Psoas muscle (tissue), 8 donors: ENCODE measurements around the gene TRAPPC2L. TPM values are rescaled to one million over a fixed set of nuclear protein-coding genes. Genes with fewer than 3 reads are reported as not detected.

Experiments
- ATAC-seq, 4 donors: fragments of 200-7000 bp; cut with Tn5 transposase; one replicate each; pipeline ENCODE4 v1.9.1; 2020; ENCODE audit warnings: moderate library complexity in 3 of 4, mild to moderate bottlenecking in 2 of 4
- DNase-seq, 2 donors: peaks; one replicate each; pipeline ENCODE4 v3.0.0-alpha.2; 2020
- H3K27ac ChIP-seq: fragments of 200-600 bp; one replicate; pipeline ENCODE4 v1.8.0; 2022
- H3K27me3 ChIP-seq, 3 donors: fragments of 200-600 bp in 1 of 3; one replicate each; pipeline versions ENCODE4 v1.6.1 to v1.8.0; 2013 to 2022; ENCODE audit warnings: low read length in 2 of 3, mild to moderate bottlenecking in 2 of 3, moderate library complexity in 1 of 3; ENCODE audit not compliant: insufficient read depth in 3 of 3
- H3K36me3 ChIP-seq, 2 donors: fragments of 200-600 bp in 1 of 2; one replicate each; pipeline versions ENCODE4 v1.6.1 to v1.8.0; 2013 to 2022; ENCODE audit warnings: low read depth in 1 of 2, mild to moderate bottlenecking in 1 of 2, moderate library complexity in 1 of 2; ENCODE audit not compliant: insufficient read depth in 1 of 2
- H3K4me1 ChIP-seq: fragments of 200-600 bp; one replicate; pipeline ENCODE4 v1.8.0; 2022
- H3K4me3 ChIP-seq: fragments of 200-600 bp; one replicate; pipeline ENCODE4 v1.8.0; 2022; ENCODE audit warnings: mild to moderate bottlenecking
- H3K9me3 ChIP-seq: fragments of 200-600 bp; one replicate; pipeline ENCODE4 v1.8.0; 2022
- WGBS, 3 donors: extraction: QIAGEN DNeasy Blood & Tissue Kit; methylation state at CpG; one replicate each; pipeline versions ENCODE4 v1.1.6 to v1.1.7; 2013; 5-methylcytosine and 5-hydroxymethylcytosine counted together
- intact Hi-C, 2 donors: fragments of 100-400 bp; cut with DNase I; formaldehyde crosslinking; loops; one replicate each; pipeline versions ENCODE4 v1.11.0 to v1.14.2; 2022
- polyA plus RNA-seq, 3 donors: library from polyadenylated mRNA; stranded (reverse); fragments of 200-250 nt; gene quantifications; one replicate each; pipeline ENCODE4 v1.2.3, GENCODE V29; 2013
- total RNA-seq, 4 donors: library from RNA; stranded (reverse); fragmentation: NEBNext Ultra II Directional in 2 of 4; extraction: Animal tissue kit (Norgen Biotek cat#: 25700) in 2 of 4; gene quantifications; one replicate each; pipeline versions ENCODE4 v1.2.1 to v1.2.4, GENCODE V29; 2021 to 2023
- TF ChIP-seq, protein P1 (sequence below): fragments of 200-600 bp; IDR thresholded peaks from one replicate; pipeline ENCODE4 v1.8.0; 2022; ENCODE audit warnings: antibody characterized with exemption
- donor health status: healthy with polysubstance abuse.
- donor health status: DM: no; HTN: no; CAD: no; lungs with moderate emphysema.
- donor health status: Bipolar disorder and iron deficiency.
- donor health status: healthy.
- donor health status: DM: yes; HTN: yes; CAD: no.
- donor health status: DM: no; HTN: no; CAD: no.
- donor health status: DM: no; HTN: no; CAD: no.
- donor health status: DM: yes; HTN: yes; CAD: no.

The TRAPPC2L gene
- total and polyA plus RNA-seq, 7 donors = 23.9 to 42.6 (median 38.6) TPM

DNA sequence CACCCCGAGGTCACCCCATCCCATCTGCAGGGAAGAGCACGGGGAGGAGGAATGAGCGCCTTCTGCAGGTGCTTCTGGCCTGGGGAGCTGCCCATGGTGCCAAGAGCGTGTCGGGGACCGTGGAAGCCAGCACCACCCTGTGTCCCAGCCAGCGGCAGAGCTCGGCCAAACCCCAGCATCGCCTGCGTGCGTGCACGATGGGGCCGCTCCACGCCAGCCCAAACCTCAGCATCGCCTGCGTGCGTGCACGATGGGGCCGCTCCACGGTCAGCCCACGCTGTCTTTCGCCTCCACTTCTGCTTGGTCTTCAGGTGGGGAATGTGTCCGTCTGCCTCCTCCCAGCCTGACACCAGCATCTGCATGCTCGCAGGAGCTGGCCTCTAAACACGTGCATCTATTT, 14.1 kb upstream of the TRAPPC2L start:
- H3K4me3 ChIP-seq = no peak overlapping the region
- H3K27me3 ChIP-seq = no peaks in the 10 kb centered on the region
- H3K9me3 ChIP-seq = no peaks in the 10 kb centered on the region
- WGBS, 3 donors = 92 to 96% (median 92%) methylated on average over 24 to 25 of the region's 25 CpGs
- H3K27ac ChIP-seq = no peak overlapping the region
- no peaks in the 10 kb centered on the region for H3K4me1 ChIP-seq
- ATAC-seq (no peak), DNase-seq (no peak)
- peaks cover 0 to 19% of the 10 kb centered on the region in 2 donors for H3K36me3 ChIP-seq
- TF ChIP-seq, protein P1, sequence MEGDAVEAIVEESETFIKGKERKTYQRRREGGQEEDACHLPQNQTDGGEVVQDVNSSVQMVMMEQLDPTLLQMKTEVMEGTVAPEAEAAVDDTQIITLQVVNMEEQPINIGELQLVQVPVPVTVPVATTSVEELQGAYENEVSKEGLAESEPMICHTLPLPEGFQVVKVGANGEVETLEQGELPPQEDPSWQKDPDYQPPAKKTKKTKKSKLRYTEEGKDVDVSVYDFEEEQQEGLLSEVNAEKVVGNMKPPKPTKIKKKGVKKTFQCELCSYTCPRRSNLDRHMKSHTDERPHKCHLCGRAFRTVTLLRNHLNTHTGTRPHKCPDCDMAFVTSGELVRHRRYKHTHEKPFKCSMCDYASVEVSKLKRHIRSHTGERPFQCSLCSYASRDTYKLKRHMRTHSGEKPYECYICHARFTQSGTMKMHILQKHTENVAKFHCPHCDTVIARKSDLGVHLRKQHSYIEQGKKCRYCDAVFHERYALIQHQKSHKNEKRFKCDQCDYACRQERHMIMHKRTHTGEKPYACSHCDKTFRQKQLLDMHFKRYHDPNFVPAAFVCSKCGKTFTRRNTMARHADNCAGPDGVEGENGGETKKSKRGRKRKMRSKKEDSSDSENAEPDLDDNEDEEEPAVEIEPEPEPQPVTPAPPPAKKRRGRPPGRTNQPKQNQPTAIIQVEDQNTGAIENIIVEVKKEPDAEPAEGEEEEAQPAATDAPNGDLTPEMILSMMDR = no peak
- intact Hi-C loops = no loop called here

DNA sequence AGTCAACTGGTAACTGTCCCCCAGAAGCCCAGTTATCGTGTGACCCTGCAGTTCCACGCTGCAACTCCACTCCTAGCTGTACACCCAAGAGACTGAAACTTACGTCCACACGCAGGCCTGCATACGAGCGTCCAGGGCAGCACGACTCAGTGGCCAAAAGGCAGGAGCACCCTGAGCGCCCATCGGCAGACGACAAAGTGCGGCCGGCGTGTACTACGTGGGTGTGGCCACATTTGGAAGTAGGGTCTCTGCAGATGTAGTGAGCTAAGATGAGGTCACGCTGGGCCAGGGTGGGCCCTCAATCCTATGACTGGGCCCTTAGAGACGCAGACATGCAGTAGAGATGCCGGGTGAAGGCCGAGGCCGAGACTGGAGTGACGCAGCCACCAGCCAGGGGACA, 13.7 kb upstream of the TRAPPC2L start:
- no peak for ATAC-seq
- H3K4me3 ChIP-seq = no peak overlapping the region
- no peaks in the 10 kb centered on the region for H3K4me1 ChIP-seq
- TF ChIP-seq, protein P1 = no peak
- no peak overlapping the region for H3K27ac ChIP-seq
- H3K9me3 ChIP-seq = no peaks in the 10 kb centered on the region
- peaks cover 0 to 19% of the 10 kb centered on the region in 2 donors for H3K36me3 ChIP-seq
- 92 to 96% (median 95%) methylated on average over 20 of the region's 20 CpGs for WGBS, 3 donors
- no peaks in the 10 kb centered on the region for H3K27me3 ChIP-seq
- intact Hi-C loops = no loop called here
- DNase-seq = no peak

DNA sequence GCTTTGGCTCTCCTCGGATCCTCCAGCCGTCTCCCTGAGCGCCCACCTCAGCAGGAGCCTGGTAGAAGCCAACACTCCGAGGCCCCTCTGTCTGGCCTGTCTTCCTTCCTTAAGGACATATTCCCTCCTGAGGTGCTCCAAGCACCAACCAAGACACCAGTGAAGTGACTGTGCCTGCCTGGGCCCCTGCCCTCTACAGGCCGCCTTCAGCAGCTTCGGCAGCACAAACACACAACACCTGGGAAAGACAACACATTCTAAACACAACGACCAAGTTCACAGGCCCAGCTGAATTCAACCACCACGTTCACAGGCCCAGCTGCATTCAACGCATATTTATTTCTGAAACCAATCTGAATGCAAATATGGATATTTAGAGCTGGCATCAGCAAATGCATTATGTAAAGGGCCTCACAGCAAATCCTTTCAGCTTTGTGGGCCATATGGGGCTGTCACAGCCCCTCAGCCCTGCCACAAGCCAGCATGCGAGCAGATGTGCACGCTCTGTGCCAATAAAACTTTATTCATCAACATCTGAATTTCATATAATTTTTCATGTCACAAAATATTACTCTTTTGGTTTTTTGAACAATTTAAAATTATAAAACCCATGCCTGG, 12.4 kb upstream of the TRAPPC2L start:
- TF ChIP-seq, protein P1 = no peak
- 76 to 79% (median 79%) methylated on average over 11 of the region's 11 CpGs for WGBS, 3 donors
- ATAC-seq = no peak
- intact Hi-C loops = no loop called here
- Histone ChIP-seq H3K9me3 (no peaks in the 10 kb centered on the region), H3K36me3 (peaks cover 0 to 17% of the 10 kb centered on the region in 2 donors), H3K27ac (no peak overlapping the region), H3K4me1 (no peaks in the 10 kb centered on the region), H3K4me3 (no peak overlapping the region), H3K27me3 (no peaks in the 10 kb centered on the region)
- no peak for DNase-seq

DNA sequence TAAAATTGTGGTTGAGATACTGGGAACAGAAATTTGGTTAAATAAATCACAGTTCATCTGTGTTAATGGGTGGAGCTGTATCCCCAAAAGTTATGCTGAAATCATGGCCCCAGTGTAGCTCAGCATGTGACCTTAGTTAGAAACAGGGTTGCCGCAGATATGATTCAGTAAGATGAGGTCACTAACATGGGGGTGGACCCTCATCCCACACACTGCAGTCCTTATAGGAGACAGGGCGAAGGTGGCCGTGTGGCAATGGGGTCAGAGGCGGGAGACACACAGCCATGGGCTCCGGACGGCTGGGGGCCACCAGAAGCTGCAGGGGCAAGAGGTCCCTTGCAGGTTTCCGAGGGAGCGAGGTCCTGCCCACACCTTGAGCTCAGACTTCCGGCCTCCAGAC, 10.8 kb upstream of the TRAPPC2L start:
- H3K36me3 ChIP-seq = peaks cover 0 to 7% of the 10 kb centered on the region in 2 donors
- no peaks in the 10 kb centered on the region for H3K9me3 ChIP-seq
- no peaks in the 10 kb centered on the region for H3K4me1 ChIP-seq
- WGBS, 3 donors = 96 to 98% (median 97%) methylated on average over 8 to 9 of the region's 9 CpGs
- H3K27ac ChIP-seq = no peak overlapping the region
- ATAC-seq = no peak
- intact Hi-C loops = no loop called here
- no peak for DNase-seq
- no peaks in the 10 kb centered on the region for H3K27me3 ChIP-seq
- no peak overlapping the region for H3K4me3 ChIP-seq
- TF ChIP-seq, protein P1 = no peak

DNA sequence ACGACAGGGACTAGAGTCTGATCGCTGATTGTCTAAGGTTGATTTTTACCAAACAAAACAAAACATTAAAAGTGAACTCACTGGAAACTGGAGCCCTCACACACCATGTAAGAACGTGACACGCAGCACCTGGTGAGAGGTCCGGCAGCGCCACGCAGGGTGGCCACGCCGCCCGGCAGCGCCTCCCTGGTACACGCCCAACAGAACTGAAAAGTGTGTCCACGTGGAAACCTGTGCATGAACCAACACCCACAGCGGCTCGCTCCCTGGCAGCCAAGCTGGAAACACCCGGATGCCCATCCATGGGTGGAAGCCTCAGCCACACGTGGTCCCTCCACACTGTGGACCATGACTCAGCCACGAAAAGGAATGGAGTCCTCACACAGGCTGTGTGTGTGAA, 9.3 kb upstream of the TRAPPC2L start:
- ATAC-seq = no peak
- H3K36me3 ChIP-seq = peaks cover 0 to 4% of the 10 kb centered on the region in 2 donors
- no peaks in the 10 kb centered on the region for H3K27me3 ChIP-seq
- TF ChIP-seq, protein P1 = no peak
- WGBS, 3 donors = 90 to 96% (median 95%) methylated on average over 18 of the region's 18 CpGs
- H3K27ac ChIP-seq = no peak overlapping the region
- H3K4me1 ChIP-seq = no peaks in the 10 kb centered on the region
- H3K4me3 ChIP-seq = no peak overlapping the region
- intact Hi-C loops = no loop called here
- H3K9me3 ChIP-seq = no peaks in the 10 kb centered on the region
- DNase-seq = no peak
